Tibial artery (tissue), 4 donors: Measurements from ENCODE around the gene KIAA2012.
A peak's percentile ranks its signal among the peaks of the same experiment; 100 is the strongest.

Experiments
- DNase-seq, 2 donors: peaks; one replicate each; pipeline ENCODE4 v3.0.0-alpha.2; 2019
- H3K27ac ChIP-seq, 2 donors: fragments of 200-600 bp; sonication (generic) in 1 of 2; 1 replicate in 1 of 2; 2 replicates in 1 of 2; pipeline ENCODE4 v1.5.1; 2018 to 2019; ENCODE audit warnings: mild to moderate bottlenecking in 1 of 2
- H3K27me3 ChIP-seq, 2 donors: fragments of 200-600 bp; sonication (generic) in 1 of 2; one replicate each; pipeline versions ENCODE4 v1.5.1 to v1.6.0; 2016 to 2019
- H3K36me3 ChIP-seq, 3 donors: fragments of 200-600 bp; sonication (generic) in 2 of 3; one replicate each; pipeline ENCODE4 v1.5.1; 2016 to 2019; ENCODE audit warnings: mild to moderate bottlenecking in 2 of 3
- H3K4me1 ChIP-seq, 4 donors: fragments of 200-600 bp; sonication (generic) in 2 of 4; 1 replicate in 3 of 4; 2 replicates in 1 of 4; pipeline ENCODE4 v1.5.1; 2016 to 2019
- H3K4me3 ChIP-seq, 2 donors: fragments of 200-600 bp; sonication (generic) in 1 of 2; 1 replicate in 1 of 2; 2 replicates in 1 of 2; pipeline ENCODE4 v1.5.1; 2018 to 2019; ENCODE audit warnings: mild to moderate bottlenecking in 2 of 2
- H3K9me3 ChIP-seq, 3 donors: fragments of 200-600 bp; sonication (generic) in 1 of 3; one replicate each; pipeline ENCODE4 v1.5.1; 2016 to 2019
- intact Hi-C: fragments of 100-400 bp; cut with DNase I; formaldehyde crosslinking; loops from one replicate; pipeline ENCODE4 v1.15.0; 2023; ENCODE audit warnings: low total_unique reads
- TF ChIP-seq, protein P1 (sequence below), 2 experiments: fragments of 200-600 bp in 1 of 2; fragments of 450-650 bp in 1 of 2; IDR thresholded peaks; one replicate each; pipeline ENCODE4 v1.5.1; 2017 to 2019; ENCODE audit warnings: antibody characterized with exemption in 2 of 2, mild to moderate bottlenecking in 1 of 2, moderate library complexity in 1 of 2

Gene KIAA2012

DNA sequence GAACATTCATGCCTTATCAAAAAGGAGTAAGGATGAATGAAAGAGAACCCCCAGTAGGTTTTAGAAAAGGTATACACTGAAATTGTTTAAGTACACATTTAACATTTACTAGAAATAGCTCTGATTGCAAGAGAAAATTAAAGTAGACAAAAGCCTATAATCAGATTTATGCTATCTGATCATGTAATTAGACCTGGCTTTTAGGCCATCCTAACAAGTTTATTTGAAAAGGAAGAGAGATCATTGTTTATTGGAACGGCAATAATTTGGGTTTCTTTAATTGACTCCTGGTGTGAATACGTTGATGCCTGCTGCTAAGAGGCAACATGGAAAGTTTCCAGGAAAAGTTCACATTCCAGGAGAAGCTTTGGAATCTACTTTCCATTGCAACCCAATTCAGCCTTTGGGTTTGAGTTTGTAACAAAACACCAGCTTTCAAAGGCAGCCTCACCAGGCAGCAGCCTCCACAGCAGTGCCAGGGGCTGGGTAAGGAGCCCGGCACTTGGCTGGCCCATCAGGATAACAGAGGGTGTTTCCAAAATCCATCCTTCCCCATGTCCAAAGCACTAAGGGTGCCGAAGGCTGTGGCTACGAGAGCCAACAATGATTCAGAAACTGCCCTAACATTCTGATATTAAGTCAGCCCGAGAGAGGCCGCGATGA lies 21.4 kb upstream of the KIAA2012 start:
- Histone ChIP-seq H3K27ac (peak overlapping the region; percentile 28 to 48), H3K9me3 (no peaks in the 10 kb centered on the region), H3K4me3 (peak overlapping the region in 1 of 2 donors; percentile 16), H3K4me1 (peaks cover 0 to 11% (median 2%) of the 10 kb centered on the region in 4 donors), H3K36me3 (no peaks in the 10 kb centered on the region), H3K27me3 (peaks cover 0 to 4% of the 10 kb centered on the region in 2 donors)
- intact Hi-C loops = no loop called here
- TF ChIP-seq, protein P1, sequence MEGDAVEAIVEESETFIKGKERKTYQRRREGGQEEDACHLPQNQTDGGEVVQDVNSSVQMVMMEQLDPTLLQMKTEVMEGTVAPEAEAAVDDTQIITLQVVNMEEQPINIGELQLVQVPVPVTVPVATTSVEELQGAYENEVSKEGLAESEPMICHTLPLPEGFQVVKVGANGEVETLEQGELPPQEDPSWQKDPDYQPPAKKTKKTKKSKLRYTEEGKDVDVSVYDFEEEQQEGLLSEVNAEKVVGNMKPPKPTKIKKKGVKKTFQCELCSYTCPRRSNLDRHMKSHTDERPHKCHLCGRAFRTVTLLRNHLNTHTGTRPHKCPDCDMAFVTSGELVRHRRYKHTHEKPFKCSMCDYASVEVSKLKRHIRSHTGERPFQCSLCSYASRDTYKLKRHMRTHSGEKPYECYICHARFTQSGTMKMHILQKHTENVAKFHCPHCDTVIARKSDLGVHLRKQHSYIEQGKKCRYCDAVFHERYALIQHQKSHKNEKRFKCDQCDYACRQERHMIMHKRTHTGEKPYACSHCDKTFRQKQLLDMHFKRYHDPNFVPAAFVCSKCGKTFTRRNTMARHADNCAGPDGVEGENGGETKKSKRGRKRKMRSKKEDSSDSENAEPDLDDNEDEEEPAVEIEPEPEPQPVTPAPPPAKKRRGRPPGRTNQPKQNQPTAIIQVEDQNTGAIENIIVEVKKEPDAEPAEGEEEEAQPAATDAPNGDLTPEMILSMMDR (IDR thresholded peaks at IDR 0.05) = no peak
- DNase-seq = no peak

DNA sequence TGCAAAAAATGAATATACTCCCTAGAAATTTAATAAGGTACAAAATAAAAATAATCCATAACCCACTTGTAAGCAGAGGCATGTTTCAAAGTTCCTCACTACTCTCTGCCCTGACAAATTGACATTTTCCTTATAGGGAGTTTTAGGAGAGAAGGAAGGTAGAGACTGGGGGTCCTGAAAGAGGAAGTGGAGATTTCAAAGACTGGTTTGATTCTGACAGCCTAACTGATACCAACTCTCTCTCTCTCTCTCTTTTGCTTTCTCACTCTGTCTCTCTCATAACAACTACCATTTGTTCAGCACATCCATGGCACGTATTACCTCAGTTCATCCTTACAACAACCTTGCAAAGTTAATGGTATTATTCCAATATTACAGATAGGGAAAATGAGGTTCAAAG lies 20.8 kb upstream of the KIAA2012 start:
- H3K36me3 ChIP-seq = no peaks in the 10 kb centered on the region
- H3K27me3 ChIP-seq = peaks cover 0 to 4% of the 10 kb centered on the region in 2 donors
- intact Hi-C loops = no loop called here
- H3K27ac ChIP-seq = peak overlapping the region; percentile 28 to 48
- no peaks in the 10 kb centered on the region for H3K9me3 ChIP-seq
- TF ChIP-seq, protein P1 (IDR thresholded peaks at IDR 0.05) = no peak
- H3K4me3 ChIP-seq = no peak overlapping the region
- peaks cover 0 to 11% (median 2%) of the 10 kb centered on the region in 4 donors for H3K4me1 ChIP-seq
- no peak for DNase-seq

GRCh38 chr2:202054679-202055078 lies 18.4 kb upstream of the KIAA2012 start:
- TF ChIP-seq, protein P1 (IDR thresholded peaks at IDR 0.05) = no peak
- H3K9me3 ChIP-seq = no peaks in the 10 kb centered on the region
- peaks cover 0 to 11% (median 2%) of the 10 kb centered on the region in 4 donors for H3K4me1 ChIP-seq
- no peak overlapping the region for H3K27ac ChIP-seq
- intact Hi-C loops = no loop called here
- no peak overlapping the region for H3K4me3 ChIP-seq
- H3K36me3 ChIP-seq = no peaks in the 10 kb centered on the region
- no peak for DNase-seq
- H3K27me3 ChIP-seq = peaks cover 0 to 4% of the 10 kb centered on the region in 2 donors

- peaks cover 0 to 4% of the 10 kb centered on the region in 2 donors for H3K27me3 ChIP-seq
- H3K27ac ChIP-seq = no peak overlapping the region
- H3K36me3 ChIP-seq = no peaks in the 10 kb centered on the region
- H3K9me3 ChIP-seq = no peaks in the 10 kb centered on the region
- no peak for DNase-seq
- intact Hi-C loops = no loop called here
- TF ChIP-seq, protein P1 (IDR thresholded peaks at IDR 0.05) = peak in 1 of 2 experiments; percentile 9
- peaks cover 0 to 10% (median 2%) of the 10 kb centered on the region in 4 donors for H3K4me1 ChIP-seq
- H3K4me3 ChIP-seq = no peak overlapping the region
Observed at GRCh38 chr2:202056611-202057010, 16.4 kb upstream of the KIAA2012 start.

DNA sequence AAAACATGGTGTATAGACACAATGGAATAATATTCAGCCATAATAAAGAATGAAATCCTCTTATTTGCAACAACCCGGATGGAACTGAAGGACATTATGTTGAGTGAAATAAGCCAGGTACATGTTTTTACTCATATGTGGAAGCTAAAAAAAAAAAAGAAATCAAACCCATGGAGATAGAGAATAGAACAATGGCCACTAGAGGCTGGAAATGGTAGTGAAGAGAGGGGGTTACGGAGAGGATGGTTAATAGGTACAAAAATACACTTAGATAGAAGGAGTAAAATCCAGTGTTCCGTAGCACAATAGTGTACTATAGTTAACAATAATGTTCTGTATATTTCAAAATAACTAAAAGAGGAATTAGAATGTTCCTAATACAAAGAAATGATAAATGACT lies 12.8 kb upstream of the KIAA2012 start:
- no peak for DNase-seq
- intact Hi-C loops = no loop called here
- H3K4me3 ChIP-seq = no peak overlapping the region
- TF ChIP-seq, protein P1 (IDR thresholded peaks at IDR 0.05) = no peak
- no peaks in the 10 kb centered on the region for H3K36me3 ChIP-seq
- H3K9me3 ChIP-seq = no peaks in the 10 kb centered on the region
- peaks cover 0 to 4% of the 10 kb centered on the region in 2 donors for H3K27me3 ChIP-seq
- H3K4me1 ChIP-seq = peaks cover 0 to 14% (median 4%) of the 10 kb centered on the region in 4 donors
- H3K27ac ChIP-seq = no peak overlapping the region
